IPS-20b (cell line): ENCODE measurements around the gene GPC1.

Source experiments
- H3K27ac ChIP-seq: one replicate; pipeline ENCODE4 v1.5.1; 2013; ENCODE audit warnings: low read length
- H3K27me3 ChIP-seq: 2 replicates; pipeline ENCODE4 v1.6.1; 2013; ENCODE audit warnings: mild to moderate bottlenecking, low read length, inconsistent platforms; ENCODE audit not compliant: insufficient read depth
- H3K36me3 ChIP-seq: 2 replicates; pipeline ENCODE4 v1.6.1; 2013; ENCODE audit warnings: low read depth, mild to moderate bottlenecking, inconsistent platforms, low read length, moderate library complexity; ENCODE audit not compliant: insufficient read depth
- H3K4me1 ChIP-seq: 2 replicates; pipeline ENCODE4 v1.6.1; 2013; ENCODE audit warnings: mild to moderate bottlenecking, control low read depth, inconsistent platforms, low read length, moderate library complexity; ENCODE audit not compliant: insufficient read depth
- H3K4me3 ChIP-seq: 2 replicates; pipeline ENCODE4 v1.5.1; 2013; ENCODE audit warnings: mild to moderate bottlenecking, low read length, inconsistent platforms
- H3K9ac ChIP-seq: 2 replicates; pipeline ENCODE4 v1.6.1; 2013; ENCODE audit warnings: low read depth, mild to moderate bottlenecking, inconsistent platforms, low read length, moderate library complexity
- H3K9me3 ChIP-seq: 2 replicates; pipeline ENCODE4 v1.6.1; 2013; ENCODE audit warnings: mild to moderate bottlenecking, low read depth, low read length, inconsistent platforms; ENCODE audit not compliant: insufficient read depth

Gene GPC1

DNA sequence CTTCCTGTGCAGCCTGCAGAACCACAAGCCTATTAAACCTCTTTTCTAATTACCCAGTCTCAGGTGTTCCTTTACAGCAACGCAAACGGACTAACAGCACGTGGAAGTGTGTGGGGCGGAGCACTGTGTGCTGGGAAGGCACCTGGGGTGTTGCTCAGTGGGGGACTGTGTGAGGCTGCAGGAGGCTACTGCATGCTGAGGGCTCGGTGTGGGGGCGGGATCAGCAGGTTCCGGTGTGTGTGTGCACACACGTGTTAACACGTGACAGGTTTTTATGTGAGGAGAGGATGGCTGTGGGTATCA is 63.4 kb downstream of the GPC1 start:
- Histone ChIP-seq H3K36me3 (no peaks in the 10 kb centered on the region), H3K4me3 (no peak overlapping the region), H3K9ac (no peak overlapping the region), H3K9me3 (no peaks in the 10 kb centered on the region), H3K27ac (no peak overlapping the region), H3K27me3 (no peaks in the 10 kb centered on the region), H3K4me1 (no peaks in the 10 kb centered on the region)

- Histone ChIP-seq H3K36me3 (no peaks in the 10 kb centered on the region), H3K4me1 (no peaks in the 10 kb centered on the region), H3K27me3 (no peaks in the 10 kb centered on the region), H3K9ac (no peak overlapping the region), H3K9me3 (no peaks in the 10 kb centered on the region), H3K4me3 (no peak overlapping the region), H3K27ac (no peak overlapping the region)
These were observed 64.1 kb downstream of the GPC1 start for GRCh38 chr2:240499309-240500301.

DNA sequence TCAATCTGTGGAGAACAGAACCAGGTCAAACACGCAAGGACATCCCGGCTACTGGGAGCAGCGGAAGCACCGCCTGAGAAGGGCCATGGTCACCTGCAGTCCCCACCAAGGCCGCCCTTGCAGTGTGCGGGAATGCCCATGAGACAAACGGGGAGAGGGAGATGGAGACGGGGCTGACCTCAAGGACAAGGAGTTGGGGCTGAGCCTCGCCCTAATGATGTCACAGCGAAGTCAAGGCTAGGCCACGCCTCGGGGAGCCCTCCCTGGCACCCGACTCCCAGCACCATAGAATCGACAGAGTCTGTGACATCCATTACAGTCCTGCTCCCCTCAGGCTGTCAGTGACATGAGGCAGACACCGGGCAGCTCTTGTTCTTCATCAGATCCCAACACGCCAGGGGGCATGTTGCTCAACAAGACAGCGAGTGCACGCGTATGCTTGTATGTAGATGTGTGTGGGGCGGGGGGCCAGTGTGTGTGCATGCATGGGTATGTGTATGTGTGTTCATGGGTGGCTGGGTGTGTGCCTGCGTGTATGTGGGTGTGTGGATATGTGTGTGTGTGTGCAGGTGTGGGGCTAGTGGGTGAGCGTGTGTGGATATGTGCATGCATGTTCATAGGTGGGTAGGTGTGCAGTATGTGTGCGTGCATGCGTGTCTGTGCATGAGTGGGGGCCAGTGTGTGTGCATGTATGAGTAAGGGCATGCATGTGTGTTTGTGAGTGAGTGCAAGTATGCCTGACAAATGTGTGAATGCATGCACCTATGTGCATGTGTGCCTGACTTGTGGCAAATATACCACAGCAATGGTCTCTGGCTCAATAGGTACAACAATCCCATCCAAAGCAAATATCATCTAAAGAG is 65.3 kb downstream of the GPC1 start:
- Histone ChIP-seq H3K4me3 (no peak overlapping the region), H3K27ac (no peak overlapping the region), H3K27me3 (no peaks in the 10 kb centered on the region), H3K36me3 (no peaks in the 10 kb centered on the region), H3K9ac (no peak overlapping the region), H3K9me3 (no peaks in the 10 kb centered on the region), H3K4me1 (no peaks in the 10 kb centered on the region)

DNA sequence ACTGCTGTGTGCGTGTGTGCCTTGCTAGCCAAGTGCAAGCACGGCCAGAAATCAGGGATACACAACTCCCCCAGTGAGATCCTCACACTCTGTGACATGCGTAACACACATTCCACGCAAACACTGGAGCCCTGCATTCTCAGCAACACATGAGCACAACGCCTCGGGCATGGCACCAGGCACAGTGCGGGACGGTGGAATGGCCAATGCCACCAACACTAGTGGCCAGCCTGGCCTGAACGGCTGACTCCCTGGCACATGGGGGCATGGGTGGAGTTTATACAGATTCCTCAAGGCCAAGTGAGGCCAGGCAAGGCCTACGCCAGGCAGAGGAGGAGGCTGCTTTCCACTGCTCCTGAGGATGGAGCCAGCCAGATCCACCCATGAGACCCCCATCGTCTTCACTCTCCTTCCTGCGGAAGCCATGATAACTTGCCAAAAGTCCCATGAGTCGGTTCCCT is 66.1 kb downstream of the GPC1 start:
- no peak overlapping the region for H3K4me3 ChIP-seq
- no peaks in the 10 kb centered on the region for H3K27me3 ChIP-seq
- H3K36me3 ChIP-seq = no peaks in the 10 kb centered on the region
- H3K9me3 ChIP-seq = no peaks in the 10 kb centered on the region
- no peaks in the 10 kb centered on the region for H3K4me1 ChIP-seq
- H3K27ac ChIP-seq = no peak overlapping the region
- no peak overlapping the region for H3K9ac ChIP-seq

DNA sequence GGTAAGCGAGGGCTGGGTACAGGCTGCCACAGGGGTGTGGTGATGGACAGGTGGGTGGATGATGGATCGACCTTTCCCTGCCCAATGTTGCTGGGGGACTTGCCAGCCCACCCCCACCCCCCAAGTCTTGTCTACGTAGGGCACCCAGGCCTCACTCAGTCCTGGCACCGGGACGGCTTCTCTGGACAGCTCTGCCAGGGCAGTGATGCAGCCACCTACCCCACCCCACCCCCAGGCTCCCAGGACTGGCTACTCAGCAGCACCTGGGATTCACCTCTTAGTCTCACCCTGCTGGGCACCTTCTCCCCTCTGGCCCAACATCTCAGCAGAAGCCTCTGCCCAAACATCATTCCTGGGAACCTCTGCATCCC is 66.6 kb downstream of the GPC1 start:
- Histone ChIP-seq H3K27me3 (no peaks in the 10 kb centered on the region), H3K4me1 (no peaks in the 10 kb centered on the region), H3K4me3 (no peak overlapping the region), H3K36me3 (no peaks in the 10 kb centered on the region), H3K9me3 (no peaks in the 10 kb centered on the region), H3K9ac (no peak overlapping the region), H3K27ac (no peak overlapping the region)

DNA sequence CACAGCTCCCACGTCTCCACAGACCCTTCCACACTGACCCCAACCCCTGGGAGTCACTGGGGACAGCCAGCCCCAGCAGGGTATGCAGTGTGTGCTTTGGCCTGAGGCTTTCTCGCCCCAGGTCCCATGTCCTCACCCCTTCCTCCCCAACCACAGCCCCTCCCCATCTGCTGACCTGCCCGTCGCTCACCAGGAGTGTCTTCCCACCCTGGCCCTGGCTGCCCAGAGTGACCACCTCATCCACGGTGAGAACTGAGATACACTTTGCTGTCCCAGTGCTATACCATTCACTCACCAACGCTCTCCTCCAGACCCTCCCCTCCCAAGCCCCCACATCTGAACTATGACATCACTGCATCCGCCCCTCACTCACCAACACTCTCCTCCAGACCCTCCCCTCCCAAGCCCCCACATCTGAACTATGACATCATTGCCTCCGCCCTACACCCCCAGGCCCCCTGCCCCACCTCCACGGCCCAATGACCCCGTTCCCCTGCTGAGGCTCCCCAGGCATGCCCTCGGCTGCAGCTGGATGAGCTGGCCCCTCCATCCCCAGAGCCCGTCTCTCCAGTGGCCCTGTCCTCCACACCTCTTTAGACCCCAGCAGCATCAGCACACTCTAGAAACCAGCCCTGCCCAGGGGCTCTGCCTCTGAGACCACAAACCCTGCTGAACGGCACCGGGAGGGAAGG is 67.1 kb downstream of the GPC1 start:
- H3K4me1 ChIP-seq = no peaks in the 10 kb centered on the region

GRCh38 chr2:240503375-240503774 is 67.9 kb downstream of the GPC1 start:
- Histone ChIP-seq H3K4me1 (no peaks in the 10 kb centered on the region), H3K4me3 (no peak overlapping the region), H3K27me3 (no peaks in the 10 kb centered on the region), H3K9ac (no peak overlapping the region), H3K36me3 (no peaks in the 10 kb centered on the region), H3K27ac (no peak overlapping the region), H3K9me3 (no peaks in the 10 kb centered on the region)

More for the DNA sequence above, 67.1 kb downstream of the GPC1 start:
- no peak overlapping the region for H3K4me3 ChIP-seq
- H3K36me3 ChIP-seq = no peaks in the 10 kb centered on the region
- no peaks in the 10 kb centered on the region for H3K27me3 ChIP-seq
- no peaks in the 10 kb centered on the region for H3K9me3 ChIP-seq
- no peak overlapping the region for H3K27ac ChIP-seq
- no peak overlapping the region for H3K9ac ChIP-seq

DNA sequence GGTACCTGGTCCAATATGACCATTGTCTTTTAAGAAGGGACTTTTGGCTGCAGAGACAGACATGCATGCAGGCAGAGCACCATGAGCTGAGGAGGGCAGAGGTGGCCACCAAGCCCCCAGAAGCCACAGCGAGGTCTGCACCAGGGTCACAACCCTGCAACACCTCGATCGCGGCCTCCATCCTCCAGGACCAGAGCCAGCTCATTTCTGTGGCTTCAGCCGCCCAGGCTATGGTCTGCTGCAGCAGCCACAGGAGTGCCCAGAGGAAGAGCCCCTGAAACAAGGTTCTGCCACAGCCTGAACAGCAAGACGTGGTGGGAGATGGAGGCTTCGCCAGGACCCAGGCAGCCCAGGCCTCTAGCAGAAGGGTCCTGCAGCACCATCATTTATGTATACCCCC is 68.4 kb downstream of the GPC1 start:
- Histone ChIP-seq H3K27me3 (no peaks in the 10 kb centered on the region), H3K9me3 (no peaks in the 10 kb centered on the region), H3K27ac (no peak overlapping the region), H3K36me3 (no peaks in the 10 kb centered on the region), H3K4me1 (no peaks in the 10 kb centered on the region), H3K9ac (no peak overlapping the region), H3K4me3 (no peak overlapping the region)

DNA sequence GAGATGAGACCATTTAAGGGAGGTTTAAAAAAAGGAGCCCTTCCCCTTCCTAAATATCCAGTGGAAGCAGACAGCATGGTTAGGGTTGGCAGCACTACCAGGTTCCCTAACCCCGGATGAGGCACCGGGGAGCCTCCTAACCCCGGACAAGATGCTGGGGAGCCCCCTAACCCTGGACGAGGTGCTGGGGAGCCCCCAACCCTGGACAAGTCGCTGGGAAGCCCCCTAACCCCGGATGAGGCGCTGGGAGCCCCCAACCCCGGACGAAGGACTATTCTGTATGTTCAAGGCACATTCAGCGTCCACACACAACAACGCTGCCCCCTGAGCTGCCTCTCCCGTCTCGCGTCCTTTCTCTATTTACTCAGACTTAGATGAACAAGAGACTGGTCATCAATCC is 70.4 kb downstream of the GPC1 start:
- Histone ChIP-seq H3K27ac (no peak overlapping the region), H3K27me3 (no peaks in the 10 kb centered on the region), H3K4me1 (no peaks in the 10 kb centered on the region), H3K4me3 (no peak overlapping the region), H3K36me3 (no peaks in the 10 kb centered on the region), H3K9ac (no peak overlapping the region), H3K9me3 (no peaks in the 10 kb centered on the region)

- no peak overlapping the region for H3K27ac ChIP-seq
- no peaks in the 10 kb centered on the region for H3K36me3 ChIP-seq
- no peaks in the 10 kb centered on the region for H3K9me3 ChIP-seq
- H3K9ac ChIP-seq = no peak overlapping the region
- H3K4me3 ChIP-seq = no peak overlapping the region
- H3K27me3 ChIP-seq = no peaks in the 10 kb centered on the region
- no peaks in the 10 kb centered on the region for H3K4me1 ChIP-seq
These were observed 71.1 kb downstream of the GPC1 start for GRCh38 chr2:240506406-240507059.

DNA sequence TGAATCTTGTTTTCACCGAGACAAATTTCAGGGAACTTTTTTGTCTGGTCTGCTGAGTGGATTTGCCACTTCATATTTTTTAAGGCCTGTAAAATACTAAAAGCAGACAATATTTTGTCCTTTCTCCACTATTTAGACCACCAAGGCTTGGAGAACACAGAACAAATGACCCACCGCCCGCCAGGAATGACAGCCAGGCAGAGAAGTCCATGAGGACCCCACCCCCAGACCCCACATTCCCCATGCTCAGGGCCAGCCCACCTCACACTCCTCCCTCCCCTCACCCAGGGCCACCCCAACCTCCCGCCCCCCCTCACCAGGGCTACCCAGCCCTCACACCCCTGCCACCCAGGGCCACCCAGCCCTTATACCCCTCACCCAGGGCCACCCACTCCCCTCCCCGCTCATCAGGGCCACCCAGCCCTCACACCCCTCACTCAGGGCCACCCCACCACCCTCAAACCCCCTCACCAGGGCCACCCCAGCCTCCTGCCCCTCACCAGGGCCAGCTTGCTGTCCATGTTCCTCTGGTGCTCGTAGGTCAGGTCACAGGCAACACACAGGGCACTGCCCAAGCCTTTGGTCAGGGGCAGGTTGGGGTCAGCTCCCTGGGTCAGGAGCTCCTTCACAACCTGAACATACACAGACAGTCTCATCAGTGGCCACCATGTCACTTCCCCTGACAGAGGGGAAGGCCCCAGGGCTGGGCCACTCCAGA is 71.8 kb downstream of the GPC1 start:
- H3K4me1 ChIP-seq = no peaks in the 10 kb centered on the region
- no peaks in the 10 kb centered on the region for H3K9me3 ChIP-seq
- H3K27ac ChIP-seq = no peak overlapping the region
- no peak overlapping the region for H3K9ac ChIP-seq
- no peak overlapping the region for H3K4me3 ChIP-seq
- H3K36me3 ChIP-seq = no peaks in the 10 kb centered on the region
- H3K27me3 ChIP-seq = no peaks in the 10 kb centered on the region
